ENCODE results near the gene KIF3B.
A peak's percentile ranks its signal among the peaks of the same experiment; 100 is the strongest.
"Not testable (repeated sequence)": the region's sequence is repeated elsewhere in the genome, so short reads cannot be mapped to it uniquely, and the experiment has no call there.

KIF3B gene

DNA sequence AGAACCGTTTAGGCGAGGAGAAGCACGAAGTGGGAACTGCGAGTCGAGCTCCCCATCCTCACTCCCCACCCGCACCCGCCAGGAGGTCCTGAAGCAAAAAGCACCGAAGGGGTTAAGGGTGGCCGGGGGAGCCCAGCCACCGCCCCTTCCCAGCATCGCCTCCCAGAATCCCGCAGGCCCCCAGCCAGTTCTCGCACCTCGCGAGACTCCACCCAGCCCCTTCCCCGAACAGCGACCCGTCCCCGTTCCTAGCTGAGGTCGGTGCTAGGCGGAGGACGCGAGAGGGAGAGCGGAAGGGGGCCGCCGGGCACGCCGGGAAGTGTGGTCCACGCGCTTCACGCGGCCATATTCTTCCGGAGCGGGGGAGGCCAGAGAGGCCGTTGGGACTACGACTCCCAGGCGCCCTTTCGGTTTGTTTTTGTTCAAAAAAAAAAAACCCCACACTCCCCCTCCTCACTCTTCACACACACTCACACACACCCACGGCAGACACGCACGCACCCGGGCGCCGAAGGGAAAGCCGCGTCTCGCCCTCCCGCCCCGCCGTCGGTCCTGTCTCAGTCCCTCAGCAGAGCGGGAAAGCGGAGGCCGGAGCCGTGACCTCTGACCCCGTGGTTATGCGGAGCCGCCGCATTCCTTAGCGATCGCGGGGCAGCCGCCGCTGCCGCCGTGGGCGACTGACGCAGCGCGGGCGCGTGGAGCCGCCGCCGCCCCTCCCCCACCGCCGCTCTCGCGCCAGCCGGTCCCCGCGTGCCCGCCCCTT, 80.6 kb downstream of the KIF3B start, which contains the start of gene ASXL1:
TSS of gene ASXL1 (plus strand) at position 463 of the 763 bp plus-strand sequence. CDS start 445 bp downstream, outside the sequence.
- DNase-seq: peak; percentile 96

DNA sequence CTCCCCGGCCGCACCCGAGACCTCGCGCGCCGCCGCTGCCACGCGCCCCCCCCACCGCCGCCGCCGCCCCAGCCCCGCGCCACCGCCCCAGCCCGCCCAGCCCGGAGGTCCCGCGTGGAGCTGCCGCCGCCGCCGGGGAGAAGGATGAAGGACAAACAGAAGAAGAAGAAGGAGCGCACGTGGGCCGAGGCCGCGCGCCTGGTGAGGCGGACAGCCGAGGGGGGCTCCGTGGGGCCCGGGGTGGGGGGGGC, 81.1 kb downstream of the KIF3B start:
- DNase-seq: no peak

DNA sequence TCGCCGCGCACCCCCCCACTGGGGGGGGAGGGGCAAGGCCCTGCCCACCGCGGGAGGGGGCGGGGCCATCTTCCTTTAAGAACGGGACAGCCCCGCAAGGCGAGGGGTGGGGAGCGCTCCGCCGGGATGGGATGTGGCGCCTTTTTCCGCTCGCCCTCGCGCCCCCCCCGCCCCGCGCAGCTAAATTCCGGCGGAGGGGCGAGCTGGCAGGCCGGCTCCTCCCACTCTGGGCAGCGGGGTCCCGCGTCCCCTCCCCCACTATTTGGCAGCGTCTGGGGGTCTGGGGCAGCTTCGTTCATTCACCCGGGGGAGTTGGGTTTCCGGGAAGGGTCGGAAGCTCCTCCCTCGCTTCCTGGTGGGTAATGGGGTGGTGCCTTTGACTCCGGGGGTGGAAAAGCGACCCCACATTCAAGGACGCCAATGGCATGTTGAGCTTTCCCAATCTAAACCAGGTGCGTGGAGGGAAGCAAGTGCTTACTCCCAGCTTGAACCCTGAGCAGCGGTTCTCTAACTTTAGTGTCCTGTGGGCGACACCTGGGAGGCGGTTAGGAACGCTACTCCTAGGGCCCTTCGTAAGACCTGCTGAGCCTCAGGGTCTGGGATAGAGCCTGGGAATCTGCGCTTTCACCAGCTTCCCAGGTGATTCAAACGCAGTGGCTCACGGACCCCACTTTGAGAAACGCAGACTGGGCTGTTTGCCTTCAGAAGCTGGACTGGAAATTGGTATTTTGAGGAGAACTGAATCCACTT, 81.6 kb downstream of the KIF3B start:
- peak; percentile 90 for DNase-seq

DNA sequence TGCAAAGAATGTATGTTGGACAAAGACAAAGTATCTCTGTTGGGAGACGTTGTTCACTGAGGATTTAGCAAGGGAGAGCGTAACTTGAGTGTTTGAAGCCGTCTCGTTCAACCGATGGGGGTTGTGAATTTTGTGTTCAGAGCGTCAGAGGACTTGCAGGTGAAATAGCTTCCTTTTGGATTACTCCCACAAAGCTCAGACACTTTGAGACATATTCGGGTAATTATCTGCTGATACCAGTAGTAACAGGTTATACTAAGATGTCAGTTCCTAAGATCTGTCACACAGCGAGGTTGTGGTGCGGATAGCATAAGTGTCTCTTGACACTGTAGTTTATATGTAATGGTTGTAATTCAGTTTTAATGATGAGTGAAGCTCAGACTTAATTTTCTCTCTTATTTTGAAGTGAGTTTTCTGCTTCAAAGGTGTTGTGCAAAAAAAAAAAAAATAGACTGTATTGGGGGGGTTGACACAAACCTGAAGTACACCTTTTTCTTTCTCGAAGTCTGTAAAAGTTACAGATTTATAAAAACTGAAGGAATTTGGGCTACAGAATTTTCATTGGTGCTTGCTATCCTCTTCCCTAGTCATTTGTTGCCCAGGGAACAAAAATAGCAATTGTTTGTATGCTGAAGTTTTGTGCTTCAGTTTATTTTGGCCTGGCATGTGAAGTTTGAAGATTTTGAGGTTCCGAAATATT, 82.3 kb downstream of the KIF3B start:
- no peak for DNase-seq

DNA sequence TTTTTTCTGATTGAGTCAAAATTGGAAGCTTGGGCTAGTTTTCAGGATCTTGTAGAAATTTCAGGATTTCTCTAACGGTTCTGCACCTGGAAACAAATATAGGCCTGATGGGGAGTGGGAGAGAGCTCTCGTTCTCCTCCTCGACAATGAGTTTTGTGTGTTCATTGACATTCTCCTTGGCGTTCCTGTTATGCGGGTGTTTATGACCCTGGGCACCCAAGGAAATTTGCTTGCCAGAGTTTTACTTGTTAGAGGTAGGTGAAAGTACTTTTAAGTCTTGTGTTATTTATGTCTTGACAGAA, 82.8 kb downstream of the KIF3B start:
- no peak for DNase-seq

DNA sequence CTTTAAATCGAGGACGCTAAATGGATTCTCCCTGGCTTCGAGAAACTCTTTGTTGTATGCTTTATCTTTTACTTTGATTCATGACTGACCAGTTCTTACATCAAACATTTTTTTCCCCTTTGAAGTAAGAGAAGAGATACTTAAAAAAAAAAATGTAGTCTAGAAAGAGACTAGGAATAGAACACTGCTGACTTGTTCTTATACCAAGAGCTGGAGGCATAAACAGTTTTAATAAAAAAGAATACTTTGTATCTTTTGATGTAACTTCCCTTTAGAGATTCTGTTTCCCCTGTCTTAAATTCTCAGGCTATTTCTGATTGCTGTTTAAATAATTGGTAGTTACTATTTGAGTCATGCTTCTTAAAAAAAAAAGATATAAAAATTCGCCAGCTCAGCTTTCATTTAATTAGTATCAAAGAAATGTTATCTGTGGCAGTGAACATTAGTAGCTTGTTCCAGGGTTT, 85.5 kb downstream of the KIF3B start:
- no peak for DNase-seq

DNA sequence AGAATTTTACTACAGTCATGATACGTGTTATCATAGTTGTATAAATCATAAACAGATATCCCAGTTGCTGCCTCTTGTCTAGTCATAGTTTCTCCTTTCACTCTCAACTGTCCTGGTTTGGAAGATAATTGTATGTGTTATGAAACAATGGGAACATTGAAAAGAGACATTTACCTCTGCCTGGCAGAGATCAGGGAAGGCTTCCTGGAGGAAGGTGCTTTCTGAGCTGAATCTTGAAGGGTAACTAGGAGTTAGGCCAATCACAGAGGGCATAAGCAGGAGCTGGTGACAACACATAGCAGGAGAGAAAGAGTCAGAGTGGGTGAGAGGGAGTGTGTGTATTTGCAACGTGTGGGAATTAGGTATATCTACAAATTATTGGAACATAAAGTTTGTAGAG, 86.0 kb downstream of the KIF3B start:
- DNase-seq: no peak

DNA sequence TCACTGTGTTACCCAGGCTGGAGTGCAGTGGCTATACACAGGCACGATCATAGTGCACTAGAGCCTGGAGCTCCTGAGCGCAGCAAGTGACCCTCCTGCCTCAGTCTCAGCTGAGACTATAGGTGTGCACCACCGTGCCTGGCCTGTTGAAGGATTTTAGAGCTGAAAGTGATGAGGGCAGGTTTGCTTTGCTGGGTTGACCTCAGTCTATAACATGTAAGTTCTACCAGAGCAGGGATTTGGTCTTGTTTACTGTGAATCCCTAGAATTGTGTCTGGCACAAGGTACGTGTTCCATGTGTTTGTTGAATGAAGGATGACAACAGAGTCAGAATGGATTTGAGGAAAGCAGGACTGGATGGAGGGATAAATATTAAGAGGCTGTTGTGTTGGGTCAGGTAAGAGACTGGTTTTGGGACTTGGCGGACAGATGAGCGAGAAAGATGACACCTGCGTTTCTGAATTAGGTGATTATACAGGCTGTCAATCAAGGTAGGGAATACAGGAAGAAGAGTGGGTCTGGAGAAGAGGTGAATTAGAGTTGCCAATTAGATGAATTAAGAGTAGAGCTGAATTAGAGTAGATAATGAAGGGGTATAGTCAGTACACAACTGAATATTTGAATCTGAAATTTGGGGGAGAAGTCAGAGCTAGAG, 87.2 kb downstream of the KIF3B start:
- no peak for DNase-seq

DNA sequence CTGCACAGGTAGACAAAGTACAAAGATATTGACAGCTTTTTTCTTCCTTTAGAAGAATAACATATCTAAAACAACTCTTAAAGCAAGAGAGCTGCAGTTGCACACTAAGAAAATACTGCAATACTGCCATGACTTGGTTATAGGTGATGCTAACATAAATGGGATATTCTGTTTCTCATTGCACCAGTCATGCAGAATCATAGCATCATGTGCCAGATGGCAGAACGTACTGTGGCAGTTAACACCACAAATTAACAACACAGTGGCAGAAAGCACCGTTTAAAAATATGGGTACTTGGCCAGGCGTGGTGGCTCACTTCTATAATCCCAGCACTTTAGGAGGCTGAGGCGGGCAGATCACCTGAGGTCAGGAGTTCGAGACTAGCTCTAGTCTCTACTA, 88.1 kb downstream of the KIF3B start:
- DNase-seq: no peak

DNA sequence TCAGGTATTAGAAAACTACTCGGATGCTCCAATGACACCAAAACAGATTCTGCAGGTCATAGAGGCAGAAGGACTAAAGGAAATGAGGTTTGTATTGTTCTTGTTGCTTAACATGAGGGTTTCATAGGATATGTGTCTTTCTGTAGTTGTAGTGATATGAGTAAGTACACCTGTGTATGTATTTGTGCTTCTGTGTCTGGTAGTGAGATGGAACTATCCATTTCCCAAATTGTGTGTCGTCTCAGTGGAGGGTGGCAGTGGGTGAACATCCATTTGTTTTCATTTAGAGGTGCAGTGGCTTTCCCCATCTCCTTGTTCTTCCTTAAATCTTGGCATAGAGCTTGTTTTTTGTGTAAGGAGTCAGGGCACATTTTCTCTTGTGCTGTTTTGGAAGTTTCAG, 88.9 kb downstream of the KIF3B start:
- DNase-seq: no peak

DNA sequence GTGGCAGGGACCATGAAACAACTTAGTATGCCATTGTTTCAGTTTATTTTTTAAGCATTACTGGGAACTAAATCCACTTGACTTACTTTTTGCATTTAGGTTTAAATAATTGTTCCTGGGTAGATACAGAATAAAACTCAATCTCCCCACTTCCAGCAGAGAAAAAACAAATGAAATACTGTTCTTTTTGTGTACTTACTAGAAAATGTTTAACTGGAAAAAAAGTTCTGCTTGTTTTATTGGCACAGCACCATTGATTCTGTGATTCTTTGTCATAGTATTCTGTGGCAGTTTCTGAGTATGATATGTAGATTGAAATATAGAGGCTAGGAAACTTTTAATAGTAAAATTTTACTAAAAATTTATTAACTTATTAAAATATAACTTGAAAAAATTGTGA, 90.9 kb downstream of the KIF3B start:
- no peak for DNase-seq

DNA sequence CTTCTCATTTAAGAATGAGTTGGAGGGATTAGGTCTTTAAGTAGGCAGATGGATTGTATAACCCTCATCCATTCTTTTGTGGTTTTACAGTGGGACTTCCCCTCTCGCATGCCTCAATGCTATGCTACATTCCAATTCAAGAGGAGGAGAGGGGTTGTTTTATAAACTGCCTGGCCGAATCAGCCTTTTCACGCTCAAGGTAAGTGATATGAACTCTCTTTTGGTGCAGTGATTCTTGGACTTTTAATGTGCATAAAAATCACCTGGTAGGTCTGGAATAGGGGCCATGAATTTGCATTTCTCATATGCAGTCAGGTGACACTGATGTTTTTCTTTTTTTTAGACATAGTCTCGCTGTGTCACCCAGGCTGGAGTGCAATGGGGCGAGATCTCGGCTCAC, 91.5 kb downstream of the KIF3B start:
- DNase-seq: no peak

DNA sequence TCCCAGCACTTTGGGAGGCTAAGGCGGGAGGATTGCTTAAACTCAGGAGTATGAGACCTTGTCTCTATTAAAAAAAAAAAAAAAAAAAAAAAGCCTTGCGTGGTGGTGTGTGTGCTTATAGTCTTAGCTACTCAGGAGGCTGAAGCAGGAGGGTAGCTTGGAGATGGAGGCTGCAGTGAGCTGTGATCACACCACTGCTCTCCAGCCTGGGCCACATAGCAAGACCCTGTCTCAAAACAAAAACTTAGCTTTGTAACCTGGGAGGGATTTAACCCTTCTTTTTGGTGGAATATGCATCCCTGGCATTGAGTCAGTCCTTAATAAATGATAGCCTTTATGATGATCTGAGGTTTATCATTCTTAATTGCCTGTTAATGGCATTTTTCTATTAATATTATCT, 93.4 kb downstream of the KIF3B start:
- DNase-seq: no peak

DNA sequence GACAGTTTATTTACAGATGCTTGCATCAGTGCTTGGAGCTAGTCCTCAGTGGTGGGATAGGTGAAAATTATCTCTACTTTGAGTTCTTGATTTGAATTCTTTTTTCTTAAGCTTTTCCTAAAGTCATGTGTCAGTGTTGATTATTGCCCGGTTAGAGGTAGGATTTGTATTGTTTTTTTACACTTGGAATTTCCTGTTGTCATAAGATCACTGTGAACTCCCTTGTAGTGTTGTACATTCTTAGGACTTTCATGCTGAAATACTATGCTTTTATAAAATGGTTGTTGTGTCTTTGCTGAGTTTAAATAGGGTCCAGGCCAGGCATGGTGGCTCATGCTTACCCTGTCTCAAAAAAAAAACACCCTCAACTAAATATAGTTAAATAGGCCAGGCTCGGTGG, 101.0 kb downstream of the KIF3B start:
- no peak for DNase-seq

DNA sequence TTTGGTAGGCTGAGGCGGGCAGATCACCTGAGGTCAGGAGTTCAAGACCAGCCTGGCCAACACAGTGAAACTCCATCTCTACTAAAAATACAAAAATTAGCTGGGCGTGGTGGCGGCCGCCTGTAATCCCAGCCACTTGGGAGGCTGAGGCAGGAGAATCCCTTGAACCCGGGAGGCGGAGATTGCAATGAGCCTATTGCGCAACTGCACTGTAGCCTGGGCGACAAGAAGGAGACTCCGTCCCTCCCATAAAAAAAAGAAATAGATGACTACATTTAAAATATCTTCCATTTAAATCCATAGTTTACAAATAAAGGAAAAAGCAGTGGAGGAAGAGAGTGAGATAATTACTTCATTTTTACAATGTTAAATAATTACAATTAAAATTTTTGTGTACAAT, 102.6 kb downstream of the KIF3B start:
- not testable (repeated sequence) for DNase-seq

DNA sequence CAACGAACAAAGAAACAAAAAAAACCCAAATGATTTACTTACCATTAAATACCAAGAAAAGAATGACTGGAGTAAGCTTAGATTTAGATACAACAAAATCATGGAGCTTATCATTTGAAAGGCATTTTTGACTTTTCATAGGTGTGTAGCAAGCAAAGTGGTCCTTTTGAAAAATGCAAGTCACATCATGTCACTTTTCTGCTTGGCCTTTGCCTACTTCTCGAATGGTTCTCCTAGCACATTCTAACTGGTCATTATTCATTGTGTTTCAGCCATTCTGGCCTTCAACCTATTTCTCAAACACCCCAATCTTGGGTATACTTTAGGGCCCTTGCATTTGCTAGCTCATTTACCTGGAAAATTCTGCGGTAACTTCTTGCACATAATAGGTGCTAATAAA, 103.3 kb downstream of the KIF3B start:
- no peak for DNase-seq

DNA sequence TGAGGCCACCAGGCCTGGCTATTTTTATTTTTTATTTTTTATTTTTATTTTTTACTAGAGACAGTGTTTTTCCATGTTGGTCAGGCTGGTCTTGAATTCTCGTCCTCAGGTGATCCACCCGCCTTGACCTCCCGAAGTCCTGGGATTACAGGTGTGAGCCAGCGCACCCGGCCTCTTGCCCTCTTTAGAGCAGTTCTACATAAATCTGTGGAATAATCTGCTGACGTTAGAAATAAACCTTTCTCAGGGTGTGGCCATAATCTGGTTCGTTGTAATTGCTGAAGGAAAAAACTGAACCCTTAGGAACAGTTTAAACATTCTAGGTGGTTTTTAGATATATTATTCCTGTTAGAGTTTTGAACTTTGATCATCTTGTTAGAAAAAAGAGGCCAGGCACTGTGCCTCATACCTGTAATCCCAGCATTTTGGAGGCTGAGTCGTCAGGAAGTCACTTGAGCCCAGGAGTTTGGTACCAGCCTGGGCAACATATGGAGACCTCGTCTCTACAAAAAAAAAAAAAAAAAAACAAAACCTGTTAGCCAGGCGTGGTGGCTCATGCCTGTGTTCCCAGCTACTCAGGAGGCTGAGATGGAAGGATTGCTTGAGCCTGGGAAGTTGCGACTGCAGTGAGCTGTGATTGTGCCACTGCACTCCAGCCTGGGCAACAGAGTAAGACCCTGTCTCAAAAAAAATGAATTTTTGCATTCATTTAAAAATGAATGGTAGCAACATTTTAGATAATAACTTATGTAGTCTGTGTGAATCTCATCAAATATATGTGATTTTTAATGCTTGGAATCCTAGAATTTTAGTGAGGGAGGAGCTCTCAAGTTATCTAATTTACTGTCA, 104.9 kb downstream of the KIF3B start:
- no peak for DNase-seq

DNA sequence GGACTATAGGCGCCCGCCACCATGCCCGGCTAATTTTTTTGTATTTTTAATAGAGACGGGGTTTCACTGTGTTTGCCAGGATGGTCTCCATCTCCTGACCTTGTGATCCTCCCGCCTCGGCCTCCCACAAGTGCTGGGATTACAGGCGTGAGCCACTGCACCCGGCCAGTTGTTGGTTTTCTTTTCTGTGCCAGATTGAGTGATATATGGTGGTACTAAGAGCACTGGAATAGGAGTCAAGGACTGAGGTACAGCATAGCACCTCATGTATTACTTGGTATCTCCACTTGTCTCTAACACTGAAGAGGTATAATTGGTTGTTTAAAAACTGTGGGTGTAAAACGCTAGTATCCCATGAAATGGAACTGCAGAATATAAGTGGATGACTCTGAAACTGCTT, 106.0 kb downstream of the KIF3B start:
- DNase-seq: not testable (repeated sequence)

All from activated CD8-positive, alpha-beta memory T cell treated with anti-CD3 and anti-CD28 coated beads for 24 hours (primary cell).